Activated CD4-positive, alpha-beta memory T cell treated with anti-CD3 and anti-CD28 coated beads for 36 hours (primary cell): ENCODE results near the gene ARHGAP6. TPM values are rescaled to one million over a fixed set of nuclear protein-coding genes. Genes with fewer than 3 reads are reported as not detected.

Experiments
- CTCF ChIA-PET: fragments of 350-600 bp; sonication (Branson Sonifier 250); formaldehyde crosslinking; loops from one replicate; lab custom pipeline; 2021; ENCODE audit warnings: antibody characterized with exemption, inconsistent platforms; lab: Charles Lee
- POLR2A ChIA-PET: fragments of 350-600 bp; sonication (Branson Sonifier 250); formaldehyde crosslinking; loops from one replicate; lab custom pipeline; 2021; ENCODE audit warnings: antibody characterized with exemption; lab: Charles Lee
- DNase-seq: peaks from one replicate; pipeline ENCODE4 v3.0.0-alpha.2; 2020
- H3K27ac Mint-ChIP-seq: one replicate; pipeline ENCODE4 v1.8.0; 2021; ENCODE audit warnings: mixed read lengths
- H3K27me3 Mint-ChIP-seq: one replicate; pipeline ENCODE4 v1.8.0; 2021; ENCODE audit warnings: mixed read lengths
- H3K36me3 Mint-ChIP-seq: one replicate; pipeline ENCODE4 v1.8.0; 2021; ENCODE audit warnings: mixed read lengths
- H3K4me1 Mint-ChIP-seq: one replicate; pipeline ENCODE4 v1.8.0; 2021; ENCODE audit warnings: low read depth, mixed read lengths
- H3K4me3 Mint-ChIP-seq: one replicate; pipeline ENCODE4 v1.8.0; 2021; ENCODE audit warnings: mild to moderate bottlenecking, mixed read lengths
- H3K9me3 Mint-ChIP-seq: one replicate; pipeline ENCODE4 v1.8.0; 2021; ENCODE audit warnings: mixed read lengths
- intact Hi-C: fragments of 100-400 bp; cut with micrococcal nuclease; formaldehyde crosslinking; loops from one replicate; pipeline ENCODE4 v1.15.1; 2023
- total RNA-seq, 2 experiments: library from RNA; stranded (reverse); gene quantifications; one replicate each; pipeline ENCODE4 v1.2.3, GENCODE V29; 2021

Gene ARHGAP6, protein sequence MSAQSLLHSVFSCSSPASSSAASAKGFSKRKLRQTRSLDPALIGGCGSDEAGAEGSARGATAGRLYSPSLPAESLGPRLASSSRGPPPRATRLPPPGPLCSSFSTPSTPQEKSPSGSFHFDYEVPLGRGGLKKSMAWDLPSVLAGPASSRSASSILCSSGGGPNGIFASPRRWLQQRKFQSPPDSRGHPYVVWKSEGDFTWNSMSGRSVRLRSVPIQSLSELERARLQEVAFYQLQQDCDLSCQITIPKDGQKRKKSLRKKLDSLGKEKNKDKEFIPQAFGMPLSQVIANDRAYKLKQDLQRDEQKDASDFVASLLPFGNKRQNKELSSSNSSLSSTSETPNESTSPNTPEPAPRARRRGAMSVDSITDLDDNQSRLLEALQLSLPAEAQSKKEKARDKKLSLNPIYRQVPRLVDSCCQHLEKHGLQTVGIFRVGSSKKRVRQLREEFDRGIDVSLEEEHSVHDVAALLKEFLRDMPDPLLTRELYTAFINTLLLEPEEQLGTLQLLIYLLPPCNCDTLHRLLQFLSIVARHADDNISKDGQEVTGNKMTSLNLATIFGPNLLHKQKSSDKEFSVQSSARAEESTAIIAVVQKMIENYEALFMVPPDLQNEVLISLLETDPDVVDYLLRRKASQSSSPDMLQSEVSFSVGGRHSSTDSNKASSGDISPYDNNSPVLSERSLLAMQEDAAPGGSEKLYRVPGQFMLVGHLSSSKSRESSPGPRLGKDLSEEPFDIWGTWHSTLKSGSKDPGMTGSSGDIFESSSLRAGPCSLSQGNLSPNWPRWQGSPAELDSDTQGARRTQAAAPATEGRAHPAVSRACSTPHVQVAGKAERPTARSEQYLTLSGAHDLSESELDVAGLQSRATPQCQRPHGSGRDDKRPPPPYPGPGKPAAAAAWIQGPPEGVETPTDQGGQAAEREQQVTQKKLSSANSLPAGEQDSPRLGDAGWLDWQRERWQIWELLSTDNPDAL (N-terminal part only)
- not detected for total RNA-seq

DNA sequence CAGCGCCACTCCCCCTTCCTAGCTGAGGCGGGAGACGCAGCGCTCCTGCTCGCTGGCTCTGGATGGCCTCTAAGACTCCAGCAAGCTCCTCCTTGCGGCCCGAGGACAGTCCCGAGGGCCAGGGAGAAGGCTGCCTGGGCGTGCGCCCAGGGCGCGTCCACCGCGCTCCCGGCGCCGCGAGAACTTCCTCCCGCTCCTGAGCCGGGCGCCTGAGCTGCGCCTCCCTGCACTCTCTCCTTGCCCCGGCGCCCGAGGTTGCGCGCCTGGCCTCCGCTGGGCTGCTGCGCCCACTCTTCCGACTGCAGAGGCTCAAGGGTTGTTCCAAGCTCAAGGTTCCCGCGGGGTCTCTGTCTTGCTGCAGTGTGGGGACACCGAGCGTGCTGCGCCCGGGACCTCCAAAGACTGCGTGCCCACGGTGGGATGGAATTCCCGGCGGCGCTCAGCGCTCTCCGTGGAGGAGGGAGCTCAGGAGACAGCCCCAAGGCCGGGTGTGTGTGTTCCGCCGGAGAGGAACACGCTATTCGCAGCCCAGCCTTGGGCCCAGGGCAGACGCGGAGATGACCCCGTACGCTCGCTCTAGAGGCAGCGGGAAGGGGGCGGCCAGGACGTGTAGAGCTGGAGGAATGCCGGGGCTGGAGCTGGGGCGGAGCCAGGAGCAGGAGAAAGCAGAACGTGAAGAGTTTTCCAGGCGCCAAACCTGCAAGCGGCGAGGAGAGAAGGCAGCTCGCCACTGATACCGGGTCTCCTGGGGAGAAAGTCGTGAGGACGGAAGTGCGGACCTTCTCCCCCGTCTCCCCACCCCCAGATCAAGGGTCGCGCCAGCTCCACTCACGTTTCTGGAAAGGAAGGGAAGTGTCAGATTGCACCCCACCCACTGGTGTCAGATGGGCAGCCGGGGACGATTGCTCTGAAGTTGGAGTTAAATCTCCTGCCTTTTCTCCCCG is at the start of gene ARHGAP6:
Gene ARHGAP6 (minus strand): TSS at position 753 of the 944 bp plus-strand sequence. CDS start 1,092 bp downstream, outside the sequence.
- CTCF ChIA-PET = interaction anchor here (0.6 kb wide), 1 partner anchor 1036 kb away, joined by 3 read pairs; no protein-coding TSS in a partner anchor
- Mint-ChIP-seq H3K4me1 (peaks cover 3% of the 10 kb centered on the region), H3K9me3 (no peaks in the 10 kb centered on the region), H3K4me3 (no peak within 1 kb of the TSS), H3K27ac (no peak within 1 kb of the TSS), H3K36me3 (no peaks in the 10 kb centered on the region), H3K27me3 (peaks cover 37% of the 10 kb centered on the region)
- POLR2A ChIA-PET = no interaction called here
- intact Hi-C loops = no loop called here
- DNase-seq = no peak

DNA sequence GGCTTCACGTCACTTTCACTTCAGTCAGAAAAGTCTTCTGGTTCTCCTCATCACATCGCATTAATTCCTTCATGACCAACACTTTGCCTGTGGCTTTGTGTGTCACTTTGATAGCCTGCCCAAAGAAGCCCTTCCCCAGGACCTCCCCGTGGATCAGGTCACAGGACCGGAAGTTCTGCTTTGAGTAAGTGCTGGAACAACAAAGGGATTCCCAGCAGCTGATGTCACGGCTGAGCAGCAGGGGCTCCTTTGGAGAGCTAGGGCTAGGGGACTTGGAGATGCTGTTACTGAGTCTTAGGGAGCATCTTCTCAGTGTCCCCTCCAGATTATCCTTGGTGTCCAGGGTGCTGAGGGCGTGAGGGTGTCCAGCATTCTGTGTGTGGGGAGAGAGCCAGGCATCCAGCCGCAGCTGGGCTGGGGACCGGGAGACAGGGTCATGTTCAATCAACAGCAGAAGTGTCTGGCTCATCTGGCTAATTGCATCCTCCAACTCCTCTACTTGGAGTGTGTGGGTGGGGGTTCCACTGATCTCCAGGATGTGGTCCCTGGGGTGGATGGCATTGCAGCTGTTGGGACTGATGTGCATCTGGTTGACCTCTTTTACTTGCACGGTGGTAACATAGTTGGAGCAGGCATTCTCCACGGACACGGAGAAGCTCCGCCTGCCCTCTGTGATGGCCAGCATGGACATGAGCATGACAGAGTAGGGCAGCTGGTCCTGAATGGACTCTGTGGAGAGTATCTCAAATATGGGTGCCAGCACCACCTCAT is 39.2 kb upstream of the ARHGAP6 start:
- intact Hi-C loops = no loop called here
- no peak for DNase-seq
- Mint-ChIP-seq H3K4me1 (no peaks in the 10 kb centered on the region), H3K27ac (no peak overlapping the region), H3K9me3 (no peaks in the 10 kb centered on the region), H3K27me3 (no peaks in the 10 kb centered on the region), H3K4me3 (no peak overlapping the region), H3K36me3 (no peaks in the 10 kb centered on the region)
- ChIA-PET POLR2A (no interaction called here), CTCF (no interaction called here)

DNA sequence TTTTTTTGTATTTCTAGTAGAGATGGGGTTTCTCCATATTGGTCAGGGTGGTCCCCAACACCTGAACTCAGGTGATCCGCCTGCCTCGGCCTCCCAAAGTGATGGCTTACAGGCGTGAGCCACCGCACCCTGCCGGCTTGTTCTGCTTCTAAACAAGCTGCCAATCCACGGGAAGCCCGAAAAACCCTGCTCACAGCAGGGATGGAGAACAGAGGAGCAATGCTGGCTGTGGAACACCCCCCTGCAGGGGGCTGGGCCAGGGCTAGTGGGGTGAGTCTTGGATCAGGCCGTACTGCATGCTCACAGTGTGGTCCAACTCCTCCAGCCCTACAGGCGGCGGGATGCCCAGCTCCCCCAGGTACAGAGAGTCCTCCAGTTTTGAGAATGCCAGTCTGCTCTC is 38.1 kb upstream of the ARHGAP6 start:
- intact Hi-C loops = no loop called here
- POLR2A ChIA-PET = no interaction called here
- Mint-ChIP-seq H3K4me1 (no peaks in the 10 kb centered on the region), H3K27ac (no peak overlapping the region), H3K36me3 (no peaks in the 10 kb centered on the region), H3K4me3 (no peak overlapping the region), H3K27me3 (no peaks in the 10 kb centered on the region), H3K9me3 (no peaks in the 10 kb centered on the region)
- DNase-seq = no peak
- CTCF ChIA-PET = interaction anchor here (0.6 kb wide), 1 partner anchor 322 kb away, joined by 3 read pairs; no protein-coding TSS in a partner anchor

DNA sequence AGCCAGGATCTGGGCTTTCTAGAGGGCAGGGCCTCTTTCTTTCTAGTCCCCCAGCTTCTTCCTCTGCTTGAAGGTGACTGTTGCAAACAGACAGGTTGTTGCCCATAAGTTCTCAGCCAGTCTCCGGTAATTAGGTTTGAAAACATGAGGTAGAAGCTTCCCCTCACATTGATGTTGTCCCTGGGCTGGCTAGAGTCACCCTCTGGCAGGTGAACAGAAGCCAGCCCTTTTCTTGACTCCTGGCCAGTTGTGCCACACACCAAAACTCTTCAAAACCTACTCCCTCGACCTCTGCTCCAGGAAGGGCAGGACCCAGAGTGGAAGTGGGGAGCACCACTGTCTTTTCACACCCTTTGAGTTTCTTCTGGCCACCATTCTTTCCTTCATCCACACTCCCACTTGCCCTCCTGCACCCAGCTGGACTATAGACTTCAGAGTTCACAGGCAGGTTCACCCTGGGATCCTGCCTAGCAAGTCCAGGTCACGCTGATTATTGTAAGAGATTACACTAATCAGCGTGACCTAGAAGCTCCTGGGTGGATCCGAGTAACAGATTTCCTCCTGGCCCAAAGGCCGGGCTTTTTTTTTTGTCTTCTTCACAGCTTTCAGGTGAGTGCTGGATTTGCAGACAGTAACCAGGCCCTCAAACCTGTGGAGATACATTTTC is 37.4 kb upstream of the ARHGAP6 start:
- no peaks in the 10 kb centered on the region for H3K27me3 Mint-ChIP-seq
- no peak for DNase-seq
- no peaks in the 10 kb centered on the region for H3K4me1 Mint-ChIP-seq
- no peaks in the 10 kb centered on the region for H3K9me3 Mint-ChIP-seq
- no peaks in the 10 kb centered on the region for H3K36me3 Mint-ChIP-seq
- CTCF ChIA-PET = no interaction called here
- H3K27ac Mint-ChIP-seq = no peak overlapping the region
- intact Hi-C loops = no loop called here
- H3K4me3 Mint-ChIP-seq = no peak overlapping the region
- POLR2A ChIA-PET = no interaction called here

DNA sequence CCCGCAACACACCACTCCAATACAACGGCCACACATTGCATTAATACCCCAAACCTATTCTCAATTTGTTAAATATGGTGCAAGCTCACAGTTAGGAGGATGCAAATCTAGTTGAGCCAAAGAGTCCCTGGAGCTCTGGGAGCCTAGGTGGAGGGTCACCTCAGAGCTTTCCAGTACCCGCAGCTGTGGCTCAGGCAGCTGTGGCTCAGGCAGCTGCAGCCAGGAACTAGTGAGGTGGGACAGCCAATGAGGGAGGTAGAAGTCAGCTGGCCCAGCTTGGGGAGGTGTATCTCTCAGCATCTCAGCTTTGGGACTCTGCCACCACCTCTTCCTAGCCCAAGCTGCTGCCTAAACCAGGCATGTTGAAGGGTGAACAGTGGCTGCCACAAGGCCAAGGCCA is 36.7 kb upstream of the ARHGAP6 start:
- no peak for DNase-seq
- Mint-ChIP-seq H3K27me3 (no peaks in the 10 kb centered on the region), H3K9me3 (no peaks in the 10 kb centered on the region), H3K4me1 (no peaks in the 10 kb centered on the region), H3K27ac (no peak overlapping the region), H3K36me3 (no peaks in the 10 kb centered on the region), H3K4me3 (no peak overlapping the region)
- ChIA-PET CTCF (no interaction called here), POLR2A (no interaction called here)
- intact Hi-C loops = no loop called here

DNA sequence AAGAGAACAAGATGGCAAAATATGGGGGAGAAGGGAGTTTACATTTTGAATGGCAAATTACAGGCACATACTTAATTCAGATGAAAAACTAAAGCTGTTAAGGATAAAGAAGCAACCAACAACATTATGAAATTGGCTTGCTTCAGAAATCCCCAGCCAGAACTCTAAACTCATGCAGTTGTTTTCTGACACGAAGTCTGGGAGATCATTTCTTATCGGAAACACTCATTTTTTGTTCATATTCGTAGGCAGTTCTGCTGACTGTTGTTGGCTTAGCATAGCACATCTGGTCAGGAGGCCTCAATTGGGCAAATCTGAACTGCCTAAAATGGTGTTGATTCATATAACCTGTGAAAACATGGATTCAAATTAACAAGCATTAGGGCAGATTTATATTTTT is 33.0 kb upstream of the ARHGAP6 start:
- H3K36me3 Mint-ChIP-seq = no peaks in the 10 kb centered on the region
- no peak for DNase-seq
- H3K27me3 Mint-ChIP-seq = peaks cover 9% of the 10 kb centered on the region
- H3K4me1 Mint-ChIP-seq = no peaks in the 10 kb centered on the region
- ChIA-PET CTCF (no interaction called here), POLR2A (no interaction called here)
- H3K9me3 Mint-ChIP-seq = no peaks in the 10 kb centered on the region
- H3K27ac Mint-ChIP-seq = no peak overlapping the region
- intact Hi-C loops = no loop called here
- no peak overlapping the region for H3K4me3 Mint-ChIP-seq

DNA sequence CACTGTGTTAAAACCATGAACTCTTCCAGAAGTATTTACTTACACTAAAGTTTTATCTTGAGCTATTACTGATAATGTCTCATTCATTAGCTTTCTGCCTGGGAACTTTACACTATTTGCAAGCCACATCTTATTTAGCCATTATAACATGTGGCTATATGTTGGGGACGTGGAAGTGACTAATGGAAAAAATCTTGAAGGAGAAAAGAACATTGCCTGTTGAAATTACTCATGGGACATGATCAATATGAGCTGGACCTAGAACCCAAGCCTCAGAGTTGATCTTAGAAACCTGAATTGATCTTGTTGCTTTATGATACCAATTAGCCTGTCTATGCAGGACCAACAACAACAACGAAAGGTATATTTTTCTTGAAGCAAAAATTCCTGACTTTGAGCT is 22.5 kb upstream of the ARHGAP6 start:
- DNase-seq = no peak
- H3K4me1 Mint-ChIP-seq = no peaks in the 10 kb centered on the region

DNA sequence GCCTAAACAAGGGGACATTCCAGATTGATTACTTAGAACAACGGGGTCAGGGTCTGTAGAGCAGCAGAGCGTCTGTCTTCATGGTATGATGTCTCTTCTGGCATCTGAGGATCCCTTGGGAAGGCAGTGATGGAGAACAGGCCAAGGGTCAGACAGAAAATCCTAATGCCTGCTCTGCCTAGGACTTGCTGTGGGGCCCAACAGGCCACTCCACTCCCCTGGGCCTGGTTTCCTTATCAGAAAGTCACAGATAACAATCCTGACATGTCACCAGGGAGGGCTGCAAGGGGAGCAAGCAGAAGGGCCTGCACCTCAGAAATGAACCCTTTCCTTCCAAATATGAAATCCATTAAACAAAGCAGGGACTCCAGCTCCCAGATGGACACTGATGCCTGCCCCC is 21.4 kb upstream of the ARHGAP6 start:
- ChIA-PET POLR2A (no interaction called here), CTCF (no interaction called here)
- DNase-seq = no peak
- Mint-ChIP-seq H3K4me1 (no peaks in the 10 kb centered on the region), H3K9me3 (no peaks in the 10 kb centered on the region), H3K36me3 (no peaks in the 10 kb centered on the region), H3K4me3 (no peak overlapping the region), H3K27ac (no peak overlapping the region), H3K27me3 (peaks cover 2% of the 10 kb centered on the region)
- intact Hi-C loops = no loop called here

More for the DNA sequence above, 22.5 kb upstream of the ARHGAP6 start:
- Mint-ChIP-seq H3K27ac (no peak overlapping the region), H3K4me3 (no peak overlapping the region), H3K27me3 (peaks cover 2% of the 10 kb centered on the region), H3K9me3 (no peaks in the 10 kb centered on the region), H3K36me3 (no peaks in the 10 kb centered on the region)
- CTCF ChIA-PET = no interaction called here
- intact Hi-C loops = no loop called here
- POLR2A ChIA-PET = no interaction called here

DNA sequence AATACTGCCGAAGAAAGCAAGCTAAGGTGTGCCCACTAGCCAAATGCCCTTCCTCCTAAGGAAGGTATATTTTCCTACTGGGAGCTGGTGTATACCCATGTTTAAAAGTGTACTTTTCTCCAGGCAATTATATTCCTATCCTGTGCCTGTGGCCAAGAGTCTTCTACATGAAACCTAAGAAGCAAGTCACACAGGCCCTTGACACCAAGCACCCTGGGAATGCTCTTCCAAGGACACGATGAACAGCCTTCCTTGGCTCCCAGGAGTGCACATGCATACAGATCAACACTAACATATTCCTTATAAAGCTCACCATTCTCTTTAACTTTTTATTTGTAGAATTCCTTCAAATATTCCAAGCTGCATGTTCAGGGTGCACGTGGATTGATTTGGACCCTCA is 17.3 kb upstream of the ARHGAP6 start:
- Mint-ChIP-seq H3K27me3 (no peaks in the 10 kb centered on the region), H3K4me3 (no peak overlapping the region), H3K27ac (no peak overlapping the region), H3K9me3 (no peaks in the 10 kb centered on the region), H3K36me3 (no peaks in the 10 kb centered on the region), H3K4me1 (no peaks in the 10 kb centered on the region)
- intact Hi-C loops = no loop called here
- ChIA-PET CTCF (no interaction called here), POLR2A (no interaction called here)
- DNase-seq = no peak

DNA sequence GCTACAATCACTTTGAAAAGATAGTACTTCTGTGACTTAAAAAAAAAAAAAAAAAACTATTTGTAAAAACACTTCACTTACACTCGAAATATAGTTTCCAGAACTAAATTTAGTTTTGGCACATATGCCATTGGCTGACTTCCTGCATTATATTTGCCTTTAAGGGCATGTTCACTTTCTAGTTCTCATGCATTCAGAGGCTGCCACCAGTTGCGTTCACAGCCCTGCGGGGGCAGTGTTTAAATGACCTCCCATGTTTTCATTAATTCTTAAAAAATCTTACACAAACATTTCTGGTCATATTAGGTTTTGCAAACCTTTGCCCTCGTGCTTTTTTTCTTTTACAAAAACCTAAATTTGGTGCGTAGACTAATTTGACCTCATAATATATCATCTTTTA is 12.4 kb upstream of the ARHGAP6 start:
- ChIA-PET POLR2A (no interaction called here), CTCF (no interaction called here)
- Mint-ChIP-seq H3K27me3 (peaks cover 5% of the 10 kb centered on the region), H3K36me3 (no peaks in the 10 kb centered on the region), H3K27ac (no peak overlapping the region), H3K4me3 (no peak overlapping the region), H3K9me3 (no peaks in the 10 kb centered on the region), H3K4me1 (no peaks in the 10 kb centered on the region)
- intact Hi-C loops = no loop called here
- no peak for DNase-seq

DNA sequence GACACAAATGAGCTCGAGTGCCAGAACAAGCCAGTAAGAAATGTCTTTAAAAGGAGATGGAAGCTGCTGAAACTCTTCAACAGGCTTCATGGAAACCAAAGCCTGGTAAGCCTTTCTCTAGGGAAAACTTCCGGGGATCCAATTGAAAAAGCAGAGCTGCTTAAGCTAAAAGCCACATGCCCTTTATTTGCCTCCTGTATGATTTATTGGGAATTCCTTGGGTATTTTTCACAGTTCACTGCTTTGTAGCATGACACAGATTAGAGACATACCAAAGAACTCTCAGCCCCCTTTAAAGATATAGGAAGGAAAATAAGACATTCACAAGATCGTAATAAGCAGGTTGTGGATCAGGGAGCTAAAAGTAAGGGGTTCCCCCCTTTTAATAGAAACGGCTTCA is 6.5 kb upstream of the ARHGAP6 start:
- intact Hi-C loops = no loop called here
- H3K27ac Mint-ChIP-seq = no peak overlapping the region
- ChIA-PET POLR2A (no interaction called here), CTCF (no interaction called here)
- peaks cover 21% of the 10 kb centered on the region for H3K27me3 Mint-ChIP-seq
- H3K4me1 Mint-ChIP-seq = no peaks in the 10 kb centered on the region
- no peak for DNase-seq
- H3K9me3 Mint-ChIP-seq = no peaks in the 10 kb centered on the region
- no peaks in the 10 kb centered on the region for H3K36me3 Mint-ChIP-seq
- no peak overlapping the region for H3K4me3 Mint-ChIP-seq
